HG03025 (cell line): ENCODE results near the gene SLC36A3.
"Not testable (repeated sequence)": the region's sequence is repeated elsewhere in the genome, so short reads cannot be mapped to it uniquely, and the experiment has no call there.

Source experiments
- ATAC-seq: cut with Tn5 transposase; IDR thresholded peaks from one replicate; pipeline ENCODE4 v1.9.1; 2021; ENCODE audit warnings: mild to moderate bottlenecking, moderate library complexity; ENCODE audit not compliant: unreplicated experiment, low FRiP score

Gene SLC36A3

GRCh38 chr5:151264113-151264512 is 39.5 kb downstream of the SLC36A3 start:
- no peak for ATAC-seq

GRCh38 chr5:151262532-151262931 is 41.0 kb downstream of the SLC36A3 start:
- ATAC-seq: no peak

DNA sequence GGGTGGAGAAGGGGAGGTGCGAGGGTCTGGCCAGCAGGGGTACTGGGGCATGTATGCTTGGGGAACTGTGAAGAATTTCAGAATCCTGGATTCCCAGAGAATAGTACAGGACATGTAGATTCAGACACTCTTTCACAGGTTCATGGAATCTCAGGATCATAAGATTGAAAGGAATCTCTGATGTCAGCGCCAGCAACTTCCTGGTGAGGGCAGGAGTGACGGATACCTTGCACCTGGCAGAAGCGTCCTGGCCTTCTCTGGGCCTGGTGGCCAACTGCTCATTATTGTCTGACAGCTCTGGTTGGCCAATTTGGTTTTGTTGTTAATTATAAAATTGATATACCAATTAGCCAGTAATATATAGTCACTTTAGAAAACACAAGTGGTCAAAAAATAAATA is 43.6 kb downstream of the SLC36A3 start:
- ATAC-seq: no peak

DNA sequence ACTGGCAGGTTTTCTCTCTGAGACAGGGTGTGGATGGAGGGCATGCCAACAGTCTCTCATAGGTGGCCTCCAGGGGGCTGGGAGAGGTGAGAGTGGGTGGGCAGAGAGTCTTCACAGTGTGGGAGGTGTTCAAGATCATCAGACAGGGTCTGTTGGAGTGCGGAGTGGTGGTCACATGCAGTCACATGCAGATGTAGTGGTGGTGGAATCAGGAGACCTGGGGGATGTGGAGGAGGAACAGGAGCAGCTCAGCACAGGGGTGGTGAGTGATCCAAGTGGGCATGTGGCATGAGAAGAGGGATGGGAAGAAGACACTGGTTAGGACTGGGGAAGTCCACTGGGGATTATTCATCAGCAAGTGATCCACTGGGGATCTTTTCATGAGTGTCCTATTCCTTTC is 44.8 kb downstream of the SLC36A3 start:
- ATAC-seq: no peak

DNA sequence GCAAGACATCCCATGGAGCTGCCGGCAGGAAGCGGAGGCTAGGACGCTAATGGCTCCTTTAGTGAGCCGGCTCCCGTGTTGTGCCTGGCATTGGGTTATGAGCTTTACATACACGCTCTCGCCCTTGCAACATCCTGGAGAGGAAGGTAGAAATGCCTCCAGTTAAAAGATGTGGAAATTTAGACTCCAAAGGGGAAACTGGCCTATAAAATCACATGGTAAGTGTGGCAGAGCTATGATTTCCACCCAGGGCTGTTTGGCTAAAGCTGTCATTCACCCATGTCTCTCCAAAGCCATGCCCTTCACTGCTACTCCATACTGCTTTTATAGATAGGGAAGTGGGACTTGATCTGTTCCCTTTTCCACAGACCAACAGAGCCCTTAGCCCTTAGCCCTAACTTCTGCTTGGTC is 45.4 kb downstream of the SLC36A3 start:
- no peak for ATAC-seq

DNA sequence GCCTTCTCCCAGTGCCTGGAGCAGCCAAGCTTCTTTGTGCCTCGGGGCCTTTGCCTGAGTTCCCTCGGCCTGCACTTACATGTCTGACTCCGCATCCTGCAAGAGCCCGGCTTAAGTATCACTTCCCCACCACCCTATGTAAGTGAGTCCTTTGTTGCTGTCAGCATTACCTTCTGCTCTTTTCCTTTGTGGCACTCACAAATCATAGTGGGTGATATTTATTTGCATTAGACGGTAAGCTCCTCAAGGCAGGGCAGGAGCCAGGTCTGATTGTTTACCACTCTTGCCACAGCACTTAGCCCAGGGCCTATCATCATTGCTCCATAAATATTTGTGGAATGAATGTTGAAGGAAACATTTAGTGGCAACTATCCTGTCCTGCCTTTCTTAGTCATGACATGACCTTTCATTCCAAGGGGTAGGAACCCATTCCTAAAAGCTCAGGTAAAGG is 45.8 kb downstream of the SLC36A3 start:
- peak; percentile 34 for ATAC-seq

DNA sequence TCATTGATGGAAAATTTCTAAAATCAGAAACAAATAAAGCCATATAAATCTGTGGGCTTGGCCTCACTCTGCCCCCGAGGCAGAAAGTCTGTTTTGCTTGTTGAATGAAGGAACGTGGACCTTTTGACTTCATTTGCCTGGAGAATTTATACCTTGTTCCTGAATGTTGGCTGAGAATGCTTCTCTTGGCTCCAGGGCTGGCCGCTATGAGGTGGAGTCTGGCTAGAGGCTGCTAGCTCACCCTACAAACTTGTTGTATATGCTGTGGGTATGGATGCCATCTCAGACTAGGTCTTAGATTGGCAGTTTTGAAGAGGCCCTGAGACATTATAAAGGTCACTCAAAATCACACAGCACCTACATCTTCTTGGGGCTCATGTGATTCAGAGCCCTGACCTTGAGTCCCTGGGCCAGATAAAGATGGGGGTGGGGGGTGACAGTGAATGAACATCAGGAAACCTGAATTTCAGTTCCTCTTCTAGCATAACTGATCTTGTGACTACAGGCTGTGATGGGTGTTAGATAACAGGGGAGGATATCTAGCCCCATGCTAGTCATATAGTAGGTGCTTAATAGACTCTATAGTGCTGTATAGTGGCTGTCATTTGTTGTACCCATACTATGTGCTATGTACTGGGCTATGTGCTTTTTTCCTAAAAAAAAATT is 47.8 kb downstream of the SLC36A3 start:
- ATAC-seq: peak; percentile 40

DNA sequence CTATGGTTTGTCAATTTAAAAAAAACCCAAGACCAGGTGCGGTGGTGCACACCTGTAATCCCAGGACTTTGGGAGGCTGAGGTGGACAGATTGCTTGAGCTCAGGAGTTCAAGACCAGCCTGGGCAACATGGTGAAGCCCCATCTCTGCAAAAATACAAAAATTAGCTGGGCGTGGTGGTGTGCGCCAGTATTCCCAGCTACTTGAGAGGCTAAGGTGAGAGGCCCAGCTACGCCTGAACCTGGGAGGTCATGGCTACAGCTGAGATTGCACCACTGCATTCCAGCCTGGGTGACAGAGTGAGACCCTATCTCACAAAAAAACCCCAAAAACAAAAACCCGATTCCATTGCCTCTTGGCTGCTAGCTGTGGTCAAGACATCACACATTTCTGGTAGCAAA is 48.6 kb downstream of the SLC36A3 start:
- ATAC-seq: not testable (repeated sequence)

GRCh38 chr5:151254556-151254955 is 49.0 kb downstream of the SLC36A3 start:
- no peak for ATAC-seq

- ATAC-seq: no peak
Measured at GRCh38 chr5:151253605-151253950, 50.0 kb downstream of the SLC36A3 start.

GRCh38 chr5:151252762-151253604 is 50.6 kb downstream of the SLC36A3 start, which contains the start of gene GM2A:
Gene GM2A, plus strand, starts transcription at chr5:151253185. Its CDS starts 32 bp downstream, at chr5:151253217.
- ATAC-seq: peak; percentile 72

- ATAC-seq: no peak
Measured at GRCh38 chr5:151251621-151252020, 51.9 kb downstream of the SLC36A3 start.

DNA sequence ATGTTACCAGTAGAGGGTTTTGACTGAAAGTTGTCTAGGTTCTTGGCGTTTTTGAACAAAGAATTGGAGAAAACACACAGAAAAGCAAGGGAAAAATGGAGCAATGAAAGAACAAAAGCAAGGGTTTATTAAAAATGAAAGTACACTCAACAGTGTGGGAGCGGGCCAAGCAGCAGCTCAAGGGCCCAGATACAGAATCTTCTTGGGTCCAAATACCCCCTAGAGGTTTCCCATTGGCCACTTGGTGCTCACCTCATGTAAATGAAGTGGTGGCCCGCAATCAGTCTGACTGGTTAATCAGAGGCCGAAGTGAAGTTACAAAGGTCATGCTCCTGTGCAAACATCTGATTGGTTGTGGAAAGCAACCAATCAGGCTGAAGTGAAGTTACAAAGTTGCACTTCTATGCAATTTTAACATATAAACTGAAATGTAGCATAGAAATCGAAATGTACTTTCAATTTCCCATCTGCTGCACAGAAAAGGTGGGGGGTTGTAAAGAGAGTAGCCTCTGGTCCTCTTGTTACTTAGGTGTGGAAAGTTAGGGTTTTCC is 52.5 kb downstream of the SLC36A3 start:
- no peak for ATAC-seq

- no peak for ATAC-seq
Measured at GRCh38 chr5:151250346-151251000, 53.1 kb downstream of the SLC36A3 start.

DNA sequence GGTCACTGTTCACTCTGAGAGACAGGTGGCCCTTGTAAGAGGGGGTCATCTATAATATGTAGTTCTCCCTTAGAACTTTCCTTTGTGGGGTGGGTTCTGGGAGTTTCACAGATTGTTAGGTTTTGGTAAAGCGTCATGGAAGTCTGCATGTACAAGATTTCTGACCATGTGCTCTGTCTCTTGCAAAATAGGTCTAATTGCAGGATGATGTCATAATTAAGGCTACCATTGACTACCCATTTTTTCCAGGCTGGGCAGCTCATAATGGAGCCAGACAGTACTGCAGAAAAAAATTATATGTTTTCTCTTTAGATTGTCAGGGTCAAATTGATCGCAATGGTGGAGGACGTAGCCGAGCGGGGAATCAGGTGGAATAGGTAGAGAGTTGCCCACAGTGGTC is 54.3 kb downstream of the SLC36A3 start:
- no peak for ATAC-seq

DNA sequence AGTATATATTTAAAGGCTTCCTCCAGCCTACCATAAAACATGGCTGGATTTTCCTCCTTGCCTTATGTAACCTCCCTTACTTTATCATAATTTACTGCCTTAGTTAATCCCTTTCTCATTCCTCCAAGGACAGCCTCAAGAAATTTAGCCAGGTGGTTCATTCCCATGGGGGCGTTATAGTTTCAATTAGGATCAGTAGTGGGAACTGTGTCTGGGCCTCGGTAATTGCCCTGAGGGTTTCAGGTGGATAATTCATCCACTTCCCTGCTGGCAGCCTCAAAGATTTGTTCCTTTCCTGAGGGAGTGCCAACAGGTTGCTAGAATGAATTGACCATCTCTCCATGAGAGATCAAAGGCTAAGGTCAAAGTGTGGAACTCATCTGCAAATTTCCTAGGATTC is 54.9 kb downstream of the SLC36A3 start:
- ATAC-seq: no peak

- ATAC-seq: no peak
Measured at GRCh38 chr5:151245680-151246219, 57.8 kb downstream of the SLC36A3 start.

- ATAC-seq: no peak
Measured at GRCh38 chr5:151244206-151244605, 59.4 kb downstream of the SLC36A3 start.

DNA sequence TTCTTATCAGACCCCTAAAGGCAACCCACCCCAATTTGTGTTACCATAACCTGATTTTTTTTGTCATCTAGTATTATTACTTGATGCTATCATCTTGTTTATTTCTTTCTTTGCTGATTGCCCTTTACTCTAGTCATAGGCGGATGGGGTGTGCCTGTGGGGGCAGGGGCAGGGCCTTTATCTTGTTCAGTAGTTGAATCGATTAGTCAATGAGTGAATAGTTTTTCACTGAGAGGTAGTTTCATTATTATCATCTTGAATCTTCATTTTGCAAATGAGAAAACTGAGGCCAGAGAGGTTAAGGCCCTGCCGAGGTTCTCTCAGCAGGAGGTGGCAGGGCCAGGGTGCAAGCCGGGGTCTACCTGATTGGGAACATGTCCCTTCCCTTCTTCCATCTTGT is 60.0 kb downstream of the SLC36A3 start:
- no peak for ATAC-seq

DNA sequence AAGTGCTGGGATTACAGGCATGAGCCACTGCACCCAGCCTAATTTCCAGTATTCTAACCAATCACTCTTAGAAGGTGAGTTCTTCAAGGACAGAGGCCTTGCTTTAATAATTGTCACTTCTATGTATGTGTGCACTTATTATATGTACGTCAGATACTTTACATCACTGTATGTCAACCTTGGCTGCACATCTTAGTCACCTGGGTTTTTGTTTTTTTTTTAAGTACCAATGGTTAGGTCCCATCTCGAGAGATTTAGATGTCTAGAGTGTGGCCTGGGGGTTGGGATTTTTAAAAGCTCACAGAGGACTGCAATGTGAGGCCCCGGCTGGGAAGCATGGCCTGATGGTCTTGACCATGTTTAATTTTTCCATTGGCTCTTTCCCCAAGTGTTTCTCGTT is 60.4 kb downstream of the SLC36A3 start:
- ATAC-seq: no peak
